Stimulated activated memory B cell treated with anti-CD40 and anti-IgM and Interleukin-4, amounts not matched to agents 10 μg/mL and 1 μg/mL and 100 μg/mL, for 72 hours (primary cell): ENCODE results near the gene GPATCH1.
"Not testable (repeated sequence)": the region's sequence is repeated elsewhere in the genome, so short reads cannot be mapped to it uniquely, and the experiment has no call there.

Experiments used
- ATAC-seq: fragments of 150-1000 bp; cut with Tn5 transposase; 2 replicates; pipeline ENCODE4 v1.10.0; 2021
- H3K27ac Mint-ChIP-seq: one replicate; pipeline ENCODE4 v1.8.0; 2022; ENCODE audit warnings: mild to moderate bottlenecking, mixed read lengths
- H3K27me3 Mint-ChIP-seq: one replicate; pipeline ENCODE4 v1.8.0; 2022; ENCODE audit warnings: mixed read lengths
- H3K36me3 Mint-ChIP-seq: one replicate; pipeline ENCODE4 v1.8.0; 2022; ENCODE audit warnings: mixed read lengths
- H3K4me1 Mint-ChIP-seq: one replicate; pipeline ENCODE4 v1.8.0; 2022; ENCODE audit warnings: mixed read lengths
- H3K4me3 Mint-ChIP-seq: one replicate; pipeline ENCODE4 v1.8.0; 2022; ENCODE audit warnings: mild to moderate bottlenecking, moderate library complexity, mixed read lengths
- H3K9me3 Mint-ChIP-seq: one replicate; pipeline ENCODE4 v1.8.0; 2022; ENCODE audit warnings: mixed read lengths

Gene GPATCH1

DNA sequence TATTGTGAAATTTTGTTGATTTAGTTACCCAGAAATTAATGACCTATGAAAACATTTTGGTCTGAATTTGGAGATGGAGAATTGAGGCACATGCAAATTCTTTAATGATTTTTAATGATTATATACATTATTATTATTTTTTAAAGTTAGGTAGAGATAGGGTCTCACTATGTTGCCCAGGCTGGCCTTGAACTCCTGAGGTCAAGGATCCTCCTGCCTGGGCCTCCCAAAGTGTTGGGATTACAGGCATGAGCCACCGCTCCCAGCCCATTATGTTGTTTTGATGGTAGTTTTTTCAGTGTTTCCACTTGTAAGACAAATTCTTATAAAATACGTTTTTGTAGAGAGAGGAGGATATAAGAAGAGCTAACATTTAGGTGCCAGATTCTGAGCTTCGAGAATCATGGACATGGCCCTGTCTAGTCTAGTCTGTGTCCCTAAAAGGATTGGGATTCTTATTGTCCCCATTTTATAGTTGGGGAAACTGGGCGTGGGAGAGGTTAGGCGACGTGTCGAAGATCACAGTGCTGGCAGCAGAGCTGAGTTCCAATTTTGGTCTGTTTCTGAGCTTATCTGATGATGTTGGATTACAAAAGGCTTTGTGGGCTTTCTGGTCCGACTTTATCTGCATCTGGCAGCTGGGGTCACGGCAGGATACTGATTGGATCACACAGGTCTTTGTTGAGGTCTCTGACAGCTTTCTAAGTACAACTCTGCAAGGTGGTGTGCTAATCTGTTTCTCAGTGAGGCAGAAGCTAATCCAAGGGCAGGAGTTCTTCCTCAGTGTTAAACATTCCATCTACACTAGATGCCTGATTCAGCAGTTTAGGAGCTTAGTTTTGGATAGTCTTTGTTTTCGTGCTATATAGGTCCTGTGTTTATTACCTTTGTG is 43.5 kb downstream of the GPATCH1 start:
- Mint-ChIP-seq H3K27me3 (no peaks in the 10 kb centered on the region), H3K9me3 (no peaks in the 10 kb centered on the region), H3K4me3 (no peak overlapping the region), H3K36me3 (peaks cover 48% of the 10 kb centered on the region), H3K27ac (no peak overlapping the region), H3K4me1 (peaks cover 6% of the 10 kb centered on the region)
- no peak for ATAC-seq

DNA sequence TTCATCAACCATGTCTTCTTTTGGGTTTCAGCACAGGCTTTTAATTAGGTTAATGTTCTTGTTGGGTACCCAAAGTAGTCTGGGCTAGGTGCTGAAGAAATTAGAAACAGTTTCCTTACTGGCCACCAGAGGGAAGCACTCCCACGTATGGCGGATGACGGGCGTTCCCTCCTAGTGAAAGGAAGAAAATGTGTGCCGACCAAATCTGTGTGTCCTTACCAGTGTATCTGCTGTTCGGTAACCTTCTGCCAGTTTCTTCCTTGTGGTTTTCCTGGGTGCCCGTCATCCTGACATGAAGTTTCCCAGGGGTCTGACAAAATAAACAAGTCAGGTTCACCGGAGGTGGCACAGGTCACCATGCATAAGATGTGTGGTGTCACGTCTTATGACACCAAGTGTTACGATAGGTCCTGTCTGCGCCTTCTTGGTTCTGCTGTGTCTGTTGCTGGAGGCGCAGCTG is 45.0 kb downstream of the GPATCH1 start:
- ATAC-seq, result peak; percentile 73
- no peaks in the 10 kb centered on the region for H3K27me3 Mint-ChIP-seq
- no peak overlapping the region for H3K4me3 Mint-ChIP-seq
- no peak overlapping the region for H3K27ac Mint-ChIP-seq
- peaks cover 63% of the 10 kb centered on the region for H3K36me3 Mint-ChIP-seq
- peaks cover 6% of the 10 kb centered on the region for H3K4me1 Mint-ChIP-seq
- no peaks in the 10 kb centered on the region for H3K9me3 Mint-ChIP-seq

DNA sequence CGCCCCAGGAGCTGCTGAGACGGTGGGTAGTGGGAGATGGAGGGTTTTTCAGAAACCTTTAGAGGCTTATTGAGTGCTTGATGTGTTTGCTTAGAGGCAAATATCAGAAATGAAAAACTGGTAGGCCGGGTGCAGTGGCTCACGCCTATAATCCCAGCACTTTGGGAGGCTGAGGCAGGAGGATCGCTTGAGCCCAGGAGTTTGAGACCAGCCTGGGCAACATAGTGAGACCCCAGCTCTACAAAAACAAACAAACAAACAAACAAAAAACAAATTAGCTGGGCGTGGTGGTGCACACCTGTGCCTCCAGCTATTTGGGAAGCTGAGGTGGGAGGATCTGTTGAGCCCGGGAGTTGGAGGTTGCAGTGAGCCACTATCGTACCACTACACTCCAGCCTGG is 45.7 kb downstream of the GPATCH1 start:
- H3K9me3 Mint-ChIP-seq, H3K4me3 Mint-ChIP-seq, H3K27me3 Mint-ChIP-seq, H3K27ac Mint-ChIP-seq, H3K4me1 Mint-ChIP-seq, ATAC-seq: not testable (repeated sequence)
- H3K36me3 Mint-ChIP-seq, result peaks cover 59% of the 10 kb centered on the region

DNA sequence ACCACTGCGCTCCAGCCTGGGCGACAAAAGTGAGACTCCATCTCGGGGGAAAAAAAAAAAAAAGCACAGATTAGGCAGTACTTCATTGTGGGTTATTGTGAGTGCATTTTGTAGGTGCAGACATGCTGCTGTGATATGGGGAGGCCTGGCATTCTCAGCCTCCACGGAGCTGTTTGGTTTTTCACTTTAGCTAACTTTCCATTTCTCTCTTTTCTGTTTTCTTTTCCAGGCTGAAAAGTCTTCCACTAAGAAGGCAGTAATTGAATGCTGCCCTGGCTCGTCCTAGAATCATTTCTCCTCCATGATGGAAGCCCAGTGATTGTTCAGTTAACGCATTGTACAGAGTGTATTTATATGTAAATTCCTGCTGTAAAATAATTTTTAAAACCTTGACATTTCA is 48.9 kb downstream of the GPATCH1 start:
- no peak overlapping the region for H3K27ac Mint-ChIP-seq
- no peaks in the 10 kb centered on the region for H3K9me3 Mint-ChIP-seq
- no peak for ATAC-seq
- H3K4me1 Mint-ChIP-seq, result peaks cover 8% of the 10 kb centered on the region
- no peak overlapping the region for H3K4me3 Mint-ChIP-seq
- H3K36me3 Mint-ChIP-seq, result peaks cover 57% of the 10 kb centered on the region
- peaks cover under 1% of the 10 kb centered on the region for H3K27me3 Mint-ChIP-seq

DNA sequence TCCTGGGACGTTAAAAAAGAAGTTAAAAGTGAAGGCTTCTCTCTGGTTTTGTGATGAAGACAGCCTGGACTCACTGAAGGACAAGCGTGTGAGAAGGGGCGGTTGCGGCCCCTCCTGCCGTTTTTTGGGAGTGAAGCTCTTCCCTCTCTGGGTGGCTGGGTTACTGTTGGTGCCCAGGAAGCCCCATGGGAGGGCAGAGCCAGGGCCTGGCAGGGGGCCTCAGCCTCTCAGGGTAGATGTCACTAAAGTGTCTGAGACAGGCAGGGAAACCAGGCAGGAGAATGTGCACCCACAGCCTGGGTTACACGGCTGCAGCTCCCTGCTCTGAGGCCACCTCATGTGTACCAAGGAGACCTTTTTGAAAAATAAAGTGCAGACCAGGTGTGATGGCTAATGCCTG is 49.5 kb downstream of the GPATCH1 start:
- peaks cover 4% of the 10 kb centered on the region for H3K9me3 Mint-ChIP-seq
- H3K27me3 Mint-ChIP-seq, result peaks cover 5% of the 10 kb centered on the region
- H3K4me1 Mint-ChIP-seq, result peaks cover 12% of the 10 kb centered on the region
- peaks cover 53% of the 10 kb centered on the region for H3K36me3 Mint-ChIP-seq
- no peak for ATAC-seq
- no peak overlapping the region for H3K27ac Mint-ChIP-seq
- H3K4me3 Mint-ChIP-seq, result no peak overlapping the region

DNA sequence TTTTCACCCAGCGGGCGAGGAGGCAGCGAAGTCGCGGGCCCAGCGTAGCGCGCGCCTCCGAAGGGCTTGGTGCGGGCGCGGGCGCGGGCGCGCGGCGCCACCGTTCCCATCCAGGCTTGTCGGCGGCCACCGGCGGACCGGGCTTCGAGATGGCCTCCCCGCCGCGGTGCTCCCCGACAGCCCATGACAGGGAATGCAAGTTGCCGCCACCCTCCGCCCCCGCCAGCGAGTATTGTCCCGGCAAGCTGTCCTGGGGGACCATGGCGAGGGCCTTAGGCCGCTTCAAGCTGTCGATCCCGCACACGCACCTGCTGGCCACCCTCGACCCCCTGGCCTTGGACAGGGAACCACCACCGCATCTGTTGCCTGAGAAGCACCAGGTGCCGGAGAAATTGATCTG is 51.0 kb downstream of the GPATCH1 start, which contains the start of gene WDR88:
WDR88 (plus strand) TSS at position 94 of the 400 bp plus-strand sequence; CDS start at position 150, 56 bp downstream.
- Mint-ChIP-seq H3K27me3 (peaks cover 16% of the 10 kb centered on the region), H3K36me3 (peaks cover 41% of the 10 kb centered on the region)

DNA sequence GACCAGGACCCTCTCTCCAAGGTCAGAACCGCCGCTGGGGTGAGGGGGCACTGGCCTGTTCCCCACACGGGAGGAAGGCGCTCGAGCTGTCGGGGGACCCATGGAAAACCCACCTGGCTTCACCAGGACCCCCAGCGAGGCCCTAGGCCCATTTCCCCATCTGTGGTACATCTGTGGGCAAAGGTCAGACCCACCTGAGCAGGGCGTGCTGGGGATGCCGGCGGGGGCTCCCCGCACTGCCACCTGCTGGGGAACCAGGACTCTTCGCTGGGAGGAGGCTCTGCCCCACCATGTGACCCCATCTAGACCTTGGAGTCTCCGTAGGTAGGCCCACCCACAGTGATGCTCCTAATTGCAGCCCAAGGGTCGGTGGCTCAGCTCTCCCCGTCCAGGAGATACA is 51.4 kb downstream of the GPATCH1 start:
- peaks cover 39% of the 10 kb centered on the region for H3K36me3 Mint-ChIP-seq
- no peak for ATAC-seq
- H3K27ac Mint-ChIP-seq, result no peak overlapping the region
- peaks cover 6% of the 10 kb centered on the region for H3K4me1 Mint-ChIP-seq
- H3K27me3 Mint-ChIP-seq, result peaks cover 20% of the 10 kb centered on the region
- peaks cover 4% of the 10 kb centered on the region for H3K9me3 Mint-ChIP-seq
- no peak overlapping the region for H3K4me3 Mint-ChIP-seq

More for the DNA sequence above, 51.0 kb downstream of the GPATCH1 start, which contains the start of gene WDR88:
- peak; percentile 48 for ATAC-seq
- H3K4me1 Mint-ChIP-seq, result peaks cover 6% of the 10 kb centered on the region
- no peak within 1 kb of the TSS for H3K27ac Mint-ChIP-seq
- peaks cover 4% of the 10 kb centered on the region for H3K9me3 Mint-ChIP-seq
- no peak within 1 kb of the TSS for H3K4me3 Mint-ChIP-seq

DNA sequence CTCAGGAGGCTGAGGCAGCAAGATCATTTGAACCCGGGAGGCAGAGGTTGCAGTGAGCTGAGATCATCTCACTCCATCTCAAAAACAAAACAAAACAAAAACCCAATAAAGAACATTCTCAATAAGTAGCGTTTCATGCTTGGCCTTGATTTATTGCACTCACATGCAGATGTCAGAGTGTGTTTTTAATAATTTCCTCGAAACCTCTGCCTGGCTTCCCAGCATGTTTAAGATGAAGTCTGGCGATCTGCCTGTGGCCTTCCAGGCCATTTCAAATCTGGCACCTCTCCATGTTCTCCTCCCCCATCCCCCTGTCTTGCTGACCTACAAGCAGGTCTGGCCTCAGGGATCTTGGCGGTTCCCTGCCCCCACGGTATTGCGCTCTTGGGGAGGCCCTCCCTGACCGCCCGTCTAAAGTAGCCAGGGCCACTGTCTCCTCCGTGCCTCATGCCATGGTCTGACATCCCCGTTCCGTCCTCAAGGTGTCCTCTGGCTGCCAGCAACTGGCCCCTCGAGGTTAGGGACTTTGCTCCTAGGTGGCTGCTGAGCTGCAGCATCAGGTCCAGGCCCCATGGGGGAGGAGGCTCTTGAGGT is 52.6 kb downstream of the GPATCH1 start:
- Mint-ChIP-seq H3K9me3 (peaks cover 4% of the 10 kb centered on the region), H3K4me3 (no peak overlapping the region), H3K36me3 (peaks cover 32% of the 10 kb centered on the region), H3K4me1 (peaks cover 6% of the 10 kb centered on the region), H3K27me3 (peaks cover 28% of the 10 kb centered on the region), H3K27ac (no peak overlapping the region)
- no peak for ATAC-seq

DNA sequence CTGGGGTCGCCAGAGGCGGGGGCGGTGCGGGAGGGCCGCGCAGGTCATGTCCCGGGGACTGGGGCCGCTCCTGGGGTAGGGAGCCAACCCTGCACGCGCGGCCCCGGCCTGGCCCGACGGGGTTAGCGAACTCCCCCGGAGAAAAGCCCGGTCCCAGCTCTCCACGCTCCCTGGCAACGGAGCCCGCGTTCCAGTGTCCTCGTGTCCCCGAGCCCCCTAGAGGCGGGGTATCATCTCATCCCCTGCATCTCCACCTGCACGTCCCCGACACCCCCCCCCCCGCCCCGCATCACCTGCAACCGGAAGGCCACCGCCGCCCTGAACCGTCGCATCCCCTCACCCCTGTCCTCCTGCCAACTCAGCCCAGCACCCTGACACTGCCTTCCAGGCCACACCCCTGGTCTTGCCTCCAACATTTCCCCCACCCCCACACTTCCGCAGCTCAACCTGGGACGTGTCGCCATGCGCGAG is 53.6 kb downstream of the GPATCH1 start:
- Mint-ChIP-seq H3K27ac (no peak overlapping the region), H3K27me3 (peaks cover 39% of the 10 kb centered on the region), H3K4me3 (peak overlapping the region; percentile 41), H3K4me1 (peaks cover 6% of the 10 kb centered on the region), H3K9me3 (peaks cover 4% of the 10 kb centered on the region), H3K36me3 (peaks cover 22% of the 10 kb centered on the region)
- peak; percentile 50 for ATAC-seq

DNA sequence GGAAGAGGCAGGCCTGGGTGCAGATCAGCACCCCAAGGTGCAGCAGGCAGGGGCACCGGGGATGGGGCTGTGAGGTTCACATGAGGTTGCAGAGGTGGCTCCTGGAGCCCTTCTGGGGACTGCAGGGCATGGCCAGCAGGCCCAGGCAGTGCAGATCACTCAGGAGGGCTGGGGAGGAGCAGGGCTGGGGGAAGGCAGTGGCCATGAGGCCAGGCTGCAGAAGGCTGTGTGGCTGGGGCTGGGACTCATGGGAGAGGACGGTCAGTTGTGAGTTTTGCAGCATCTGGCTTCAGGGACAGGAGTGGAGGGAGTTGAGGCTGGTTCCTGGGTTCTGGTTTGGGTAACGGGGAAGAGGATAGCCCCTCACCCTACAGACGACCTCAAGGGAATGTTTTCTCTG is 58.2 kb downstream of the GPATCH1 start:
- H3K27me3 Mint-ChIP-seq, result peaks cover 68% of the 10 kb centered on the region

DNA sequence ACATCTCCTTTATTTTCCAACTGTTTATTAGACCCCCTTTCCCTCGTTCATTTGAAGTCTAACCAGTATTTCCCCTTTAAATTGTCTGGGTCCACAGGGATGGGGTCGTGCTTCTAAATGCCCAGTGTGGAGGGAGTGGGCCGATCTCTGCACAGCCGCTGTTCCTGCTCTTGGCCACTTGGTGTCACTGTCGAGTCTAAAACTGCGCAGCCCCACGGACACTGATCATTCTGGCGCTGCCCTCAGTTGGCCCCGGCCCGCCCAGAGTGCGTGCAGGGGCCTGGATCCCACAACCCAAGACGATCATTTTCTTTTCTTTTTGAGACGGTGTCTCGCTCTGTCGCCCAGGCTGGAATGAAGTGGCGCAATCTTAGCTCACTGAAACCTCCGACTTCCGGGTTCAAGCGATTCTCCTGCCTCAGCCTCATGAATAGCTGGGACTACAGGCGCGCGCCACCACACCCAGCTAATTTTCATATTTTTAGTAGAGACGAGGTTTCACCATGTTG is 63.0 kb downstream of the GPATCH1 start:
- Mint-ChIP-seq H3K27me3 (peaks cover 63% of the 10 kb centered on the region), H3K27ac (no peak overlapping the region), H3K36me3 (no peaks in the 10 kb centered on the region), H3K9me3 (peaks cover 3% of the 10 kb centered on the region), H3K4me3 (no peak overlapping the region), H3K4me1 (peaks cover 7% of the 10 kb centered on the region)
- ATAC-seq, result peak; percentile 88

More for the DNA sequence above, 58.2 kb downstream of the GPATCH1 start:
- no peak for ATAC-seq
- Mint-ChIP-seq H3K9me3 (peaks cover 4% of the 10 kb centered on the region), H3K27ac (no peak overlapping the region), H3K36me3 (no peaks in the 10 kb centered on the region), H3K4me3 (no peak overlapping the region), H3K4me1 (peaks cover 12% of the 10 kb centered on the region)

DNA sequence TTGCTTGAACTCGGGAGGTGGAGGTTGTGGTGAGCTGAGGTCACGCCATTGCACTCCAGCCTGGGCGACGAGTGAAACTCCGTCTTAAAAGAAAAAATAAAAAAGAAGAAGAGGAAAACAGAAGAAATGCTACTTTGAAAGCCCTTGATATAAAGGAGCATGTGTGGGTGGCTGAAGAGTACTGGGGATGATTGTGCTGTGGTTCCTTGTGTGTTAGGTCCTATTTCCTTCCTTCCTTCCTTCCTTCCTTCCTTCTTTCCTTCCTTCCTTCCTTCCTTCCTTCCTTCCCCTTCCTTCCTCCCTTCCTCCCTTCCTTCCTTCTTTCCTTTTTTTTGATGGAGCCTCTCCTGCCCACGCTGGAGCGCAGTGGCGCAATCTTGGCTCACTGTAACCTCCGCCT is 65.2 kb downstream of the GPATCH1 start:
- Mint-ChIP-seq H3K4me3 (no peak overlapping the region), H3K27me3 (peaks cover 51% of the 10 kb centered on the region), H3K27ac (no peak overlapping the region)

DNA sequence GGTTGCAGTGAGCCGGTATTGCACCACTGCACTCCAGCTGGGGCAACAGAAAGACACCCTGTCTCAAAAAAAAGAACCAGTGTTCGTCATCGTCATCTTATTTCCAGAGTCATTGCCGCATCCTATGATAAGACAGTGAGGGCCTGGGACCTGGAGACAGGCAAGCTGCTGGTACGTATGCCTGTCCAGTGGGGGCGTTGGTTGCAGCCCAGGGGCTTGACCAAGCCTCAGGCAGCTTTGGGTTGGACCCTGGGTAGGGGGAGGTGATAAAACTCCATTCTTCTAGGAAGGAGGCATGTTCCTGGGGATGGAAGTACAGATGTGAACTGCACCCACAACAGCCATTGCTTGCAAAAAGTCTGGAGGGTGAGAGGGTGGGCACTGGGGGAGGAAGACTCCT is 66.6 kb downstream of the GPATCH1 start:
- peaks cover 3% of the 10 kb centered on the region for H3K9me3 Mint-ChIP-seq

More for the DNA sequence above, 65.2 kb downstream of the GPATCH1 start:
- ATAC-seq, result no peak
- no peaks in the 10 kb centered on the region for H3K36me3 Mint-ChIP-seq
- H3K4me1 Mint-ChIP-seq, result peaks cover 7% of the 10 kb centered on the region
- H3K9me3 Mint-ChIP-seq, result peaks cover 3% of the 10 kb centered on the region

DNA sequence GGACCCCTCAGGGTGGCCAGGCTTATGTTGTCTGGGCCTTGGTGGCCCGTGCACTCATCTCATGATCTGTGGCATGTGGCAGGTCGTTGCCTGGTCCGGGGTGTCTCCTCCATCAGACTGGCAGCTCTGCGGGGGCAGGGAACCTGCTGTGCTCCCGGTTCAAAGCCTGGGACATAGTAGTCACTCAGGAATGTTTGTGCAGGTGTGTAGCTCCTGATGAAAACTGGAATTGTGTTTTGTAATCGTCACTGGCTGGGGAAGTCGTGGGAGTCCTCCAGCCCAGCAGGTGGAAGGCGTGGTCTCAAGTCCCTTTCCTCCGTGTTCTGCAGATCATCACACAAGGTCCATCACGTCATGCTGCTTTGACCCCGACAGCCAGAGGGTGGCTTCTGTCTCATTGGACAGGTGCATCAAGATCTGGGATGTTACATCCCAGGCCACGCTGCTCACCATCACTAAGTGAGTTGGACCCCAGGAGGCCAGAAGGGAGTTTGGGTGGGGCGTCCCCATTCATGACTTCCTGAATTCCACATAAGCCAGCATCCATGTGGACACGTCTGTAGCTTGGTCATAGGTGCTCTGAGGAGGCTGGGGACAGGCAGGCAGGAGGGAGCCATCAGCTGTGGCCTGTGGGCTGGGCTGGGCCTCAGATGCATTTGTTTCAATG is 70.0 kb downstream of the GPATCH1 start:
- peaks cover 3% of the 10 kb centered on the region for H3K9me3 Mint-ChIP-seq
- no peak for ATAC-seq
- H3K27me3 Mint-ChIP-seq, result peaks cover 27% of the 10 kb centered on the region
- no peaks in the 10 kb centered on the region for H3K4me1 Mint-ChIP-seq
- no peak overlapping the region for H3K4me3 Mint-ChIP-seq
- H3K27ac Mint-ChIP-seq, result no peak overlapping the region
- no peaks in the 10 kb centered on the region for H3K36me3 Mint-ChIP-seq

More for the DNA sequence above, 66.6 kb downstream of the GPATCH1 start:
- Mint-ChIP-seq H3K36me3 (no peaks in the 10 kb centered on the region), H3K4me3 (no peak overlapping the region), H3K4me1 (peaks cover 7% of the 10 kb centered on the region), H3K27ac (no peak overlapping the region), H3K27me3 (peaks cover 37% of the 10 kb centered on the region)
- no peak for ATAC-seq

DNA sequence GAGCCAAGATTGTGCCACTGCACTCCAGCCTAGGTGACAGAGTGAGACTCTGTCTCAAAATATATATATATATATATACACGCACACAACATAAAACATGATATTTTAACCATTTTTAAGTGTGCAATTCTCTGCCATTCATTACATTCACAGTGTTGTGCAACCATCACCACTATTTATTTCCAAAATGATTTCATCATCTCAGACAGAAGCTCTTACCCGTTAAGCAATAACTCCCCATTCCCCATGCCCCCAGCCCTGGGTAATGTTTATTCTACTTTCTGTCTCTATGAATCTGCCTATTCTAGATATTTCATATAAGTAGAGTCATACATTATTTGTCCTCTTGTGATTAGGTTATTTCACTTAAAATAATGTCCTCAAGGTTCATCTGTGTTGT is 71.2 kb downstream of the GPATCH1 start:
- Mint-ChIP-seq H3K4me1 (no peaks in the 10 kb centered on the region), H3K27ac (no peak overlapping the region), H3K9me3 (no peaks in the 10 kb centered on the region), H3K36me3 (no peaks in the 10 kb centered on the region), H3K27me3 (peaks cover 16% of the 10 kb centered on the region), H3K4me3 (no peak overlapping the region)
- no peak for ATAC-seq
